ENCODE data around the gene DIAPH3.

DIAPH3 gene

GRCh38 chr13:59755632-59756290 lies 408.0 kb downstream of the DIAPH3 start:
- TF ChIP-seq CTCF (conservative IDR thresholded peaks at IDR 0.05; ENCODE audit: low read depth), result no peak
- peak; percentile 20 for DNase-seq (ENCODE audit: low spot score)
- ChIA-PET POLR2A (ENCODE audit: low non-redundant PET) (interaction anchor here (0.5 kb wide), 1 partner anchor 125 kb away, joined by 5 read pairs; no protein-coding TSS in a partner anchor), CTCF (interaction anchor here (0.6 kb wide), 1 partner anchor 1454 kb away, joined by 3 read pairs; no protein-coding TSS in a partner anchor)
- H3K27ac ChIP-seq, result no peak overlapping the region

- ChIA-PET POLR2A (ENCODE audit: low non-redundant PET) (no interaction called here), CTCF (no interaction called here)
- H3K27ac ChIP-seq, result no peak overlapping the region
- DNase-seq (ENCODE audit: low spot score), result no peak
- TF ChIP-seq CTCF (conservative IDR thresholded peaks at IDR 0.05; ENCODE audit: low read depth), result no peak
Observed at GRCh38 chr13:59754411-59754810, 409.3 kb downstream of the DIAPH3 start.

- TF ChIP-seq CTCF (conservative IDR thresholded peaks at IDR 0.05; ENCODE audit: low read depth), result no peak
Observed at GRCh38 chr13:59750860-59751259, 412.9 kb downstream of the DIAPH3 start.

GRCh38 chr13:59748046-59748445 lies 415.7 kb downstream of the DIAPH3 start:
- DNase-seq (ENCODE audit: low spot score), result no peak
- TF ChIP-seq CTCF (conservative IDR thresholded peaks at IDR 0.05; ENCODE audit: low read depth), result no peak
- ChIA-PET CTCF (interaction anchor here (0.8 kb wide), 1 partner anchor 48 kb away, joined by 5 read pairs; no protein-coding TSS in a partner anchor), POLR2A (ENCODE audit: low non-redundant PET) (no interaction called here)
- H3K27ac ChIP-seq, result no peak overlapping the region

More at GRCh38 chr13:59750860-59751259, 412.9 kb downstream of the DIAPH3 start:
- DNase-seq (ENCODE audit: low spot score), result no peak
- POLR2A ChIA-PET (ENCODE audit: low non-redundant PET), result no interaction called here
- CTCF ChIA-PET, result no interaction called here
- H3K27ac ChIP-seq, result no peak overlapping the region

GRCh38 chr13:59747529-59747928 lies 416.2 kb downstream of the DIAPH3 start:
- ChIA-PET CTCF (interaction anchor here (0.8 kb wide), 1 partner anchor 48 kb away, joined by 5 read pairs; no protein-coding TSS in a partner anchor), POLR2A (ENCODE audit: low non-redundant PET) (no interaction called here)
- DNase-seq (ENCODE audit: low spot score), result no peak

GRCh38 chr13:59746291-59746962 lies 417.3 kb downstream of the DIAPH3 start:
- POLR2A ChIA-PET (ENCODE audit: low non-redundant PET), result no interaction called here
- H3K27ac ChIP-seq, result no peak overlapping the region
- DNase-seq (ENCODE audit: low spot score), result no peak
- CTCF ChIA-PET, result no interaction called here
- TF ChIP-seq CTCF (conservative IDR thresholded peaks at IDR 0.05; ENCODE audit: low read depth), result no peak

More at GRCh38 chr13:59747529-59747928, 416.2 kb downstream of the DIAPH3 start:
- no peak for TF ChIP-seq CTCF (conservative IDR thresholded peaks at IDR 0.05; ENCODE audit: low read depth)
- H3K27ac ChIP-seq, result no peak overlapping the region

All from RWPE1 (cell line).